IMR-90 (cell line): ENCODE results near the gene BRINP3.

Source experiments
- FOS ChIP-seq: fragments of 150-350 bp; IDR thresholded peaks from 2 replicates; pipeline ENCODE4 v1.6.1; 2016; ENCODE audit warnings: low read depth, low read length
- MXI1 ChIP-seq: IDR thresholded peaks from 2 replicates; pipeline ENCODE4 v1.6.1; 2012; ENCODE audit warnings: low read depth, mild to moderate bottlenecking, low read length, moderate library complexity, borderline replicate concordance
- POLR2A ChIP-seq: IDR thresholded peaks from 2 replicates; pipeline ENCODE4 v1.6.1; 2012; ENCODE audit warnings: mild to moderate bottlenecking, low read depth, low read length
- RAD21 ChIP-seq: IDR thresholded peaks from 2 replicates; pipeline ENCODE4 v1.6.1; 2012; ENCODE audit warnings: low read length, improper control_type of control experiment
- SMC3 ChIP-seq: fragments of 150-350 bp; IDR thresholded peaks from 2 replicates; pipeline ENCODE4 v1.6.1; 2016; ENCODE audit warnings: low read depth, mild to moderate bottlenecking, antibody characterized with exemption, low read length, moderate library complexity
- TF ChIP-seq, protein P1 (sequence below): conservative IDR thresholded peaks from 2 replicates; pipeline ENCODE4 v1.5.1; 2012; ENCODE audit warnings: mild to moderate bottlenecking, low read depth, low read length, improper control_type of control experiment

DNA sequence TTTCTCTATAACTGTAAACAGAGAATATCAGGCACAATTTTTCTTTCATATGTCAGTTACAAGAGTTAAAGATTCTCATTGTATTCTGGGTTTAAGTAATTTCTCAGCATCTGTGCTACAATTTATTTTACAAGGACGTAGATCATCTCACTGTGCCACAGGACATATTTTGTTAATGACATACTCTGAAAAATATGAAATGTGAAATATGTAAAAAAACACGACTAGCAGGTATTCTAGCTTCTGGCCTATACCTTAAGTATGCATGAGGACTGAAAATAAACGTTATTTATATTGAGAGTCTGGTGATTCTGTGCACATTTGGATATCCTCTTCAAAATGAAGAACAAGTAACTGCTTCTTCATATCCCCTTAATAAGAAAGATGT, 308.8 kb downstream of the BRINP3 start:
- TF ChIP-seq, protein P1, sequence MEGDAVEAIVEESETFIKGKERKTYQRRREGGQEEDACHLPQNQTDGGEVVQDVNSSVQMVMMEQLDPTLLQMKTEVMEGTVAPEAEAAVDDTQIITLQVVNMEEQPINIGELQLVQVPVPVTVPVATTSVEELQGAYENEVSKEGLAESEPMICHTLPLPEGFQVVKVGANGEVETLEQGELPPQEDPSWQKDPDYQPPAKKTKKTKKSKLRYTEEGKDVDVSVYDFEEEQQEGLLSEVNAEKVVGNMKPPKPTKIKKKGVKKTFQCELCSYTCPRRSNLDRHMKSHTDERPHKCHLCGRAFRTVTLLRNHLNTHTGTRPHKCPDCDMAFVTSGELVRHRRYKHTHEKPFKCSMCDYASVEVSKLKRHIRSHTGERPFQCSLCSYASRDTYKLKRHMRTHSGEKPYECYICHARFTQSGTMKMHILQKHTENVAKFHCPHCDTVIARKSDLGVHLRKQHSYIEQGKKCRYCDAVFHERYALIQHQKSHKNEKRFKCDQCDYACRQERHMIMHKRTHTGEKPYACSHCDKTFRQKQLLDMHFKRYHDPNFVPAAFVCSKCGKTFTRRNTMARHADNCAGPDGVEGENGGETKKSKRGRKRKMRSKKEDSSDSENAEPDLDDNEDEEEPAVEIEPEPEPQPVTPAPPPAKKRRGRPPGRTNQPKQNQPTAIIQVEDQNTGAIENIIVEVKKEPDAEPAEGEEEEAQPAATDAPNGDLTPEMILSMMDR, result no peak
- TF ChIP-seq POLR2A (no peak), FOS (no peak), SMC3 (no peak), MXI1 (no peak), RAD21 (no peak)
